Measurements from ENCODE around the gene ARHGEF1. TPM values are rescaled to one million over a fixed set of nuclear protein-coding genes. Genes with fewer than 3 reads are reported as not detected.
A peak's percentile ranks its signal among the peaks of the same experiment; 100 is the strongest.
"Not testable (repeated sequence)": the region's sequence is repeated elsewhere in the genome, so short reads cannot be mapped to it uniquely, and the experiment has no call there.

ARHGEF1 gene
- total RNA-seq, 1 donor from 2014 or later = 69.9 TPM

GRCh38 chr19:41937525-41938468 is 54.8 kb downstream of the ARHGEF1 start:
- H3K36me3 Mint-ChIP-seq (ENCODE audit: low read depth) = no peaks in the 10 kb centered on the region
- H3K27me3 Mint-ChIP-seq (ENCODE audit: low read depth) = peaks cover 65% of the 10 kb centered on the region
- no peak overlapping the region for H3K27ac Mint-ChIP-seq (ENCODE audit: unreplicated experiment)

DNA sequence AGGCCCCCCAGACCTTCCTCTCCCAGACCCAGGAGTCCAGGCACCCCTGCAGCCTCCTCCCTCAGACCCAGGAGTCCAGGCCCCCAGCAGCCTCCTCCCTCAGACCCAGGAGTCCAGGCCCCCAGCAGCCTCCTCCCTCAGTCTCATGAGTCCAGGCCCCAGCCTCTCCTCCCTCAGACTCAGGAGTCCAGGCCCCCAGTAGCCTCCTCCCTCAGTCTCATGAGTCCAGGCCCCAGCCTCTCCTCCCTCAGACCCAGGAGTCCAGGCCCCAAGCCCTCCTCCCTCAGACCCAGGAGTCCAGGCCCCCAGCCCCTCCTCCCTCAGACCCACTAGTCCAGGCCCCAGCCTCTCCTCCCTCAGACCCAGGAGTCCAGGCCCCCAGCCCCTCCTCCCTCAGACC is 56.2 kb downstream of the ARHGEF1 start:
- not testable (repeated sequence) for H3K36me3 Mint-ChIP-seq (ENCODE audit: low read depth); DNase-seq (ENCODE audit: low read depth, low spot score); H3K4me3 Mint-ChIP-seq; H3K9me3 Mint-ChIP-seq; H3K27ac Mint-ChIP-seq (ENCODE audit: unreplicated experiment)
- Mint-ChIP-seq H3K27me3 (ENCODE audit: low read depth) (peaks cover 52% of the 10 kb centered on the region), H3K4me1 (peaks cover 19% of the 10 kb centered on the region)

More at GRCh38 chr19:41937525-41938468, 54.8 kb downstream of the ARHGEF1 start:
- peak overlapping the region; percentile 17 for H3K4me3 Mint-ChIP-seq
- H3K4me1 Mint-ChIP-seq = peaks cover 19% of the 10 kb centered on the region
- DNase-seq (ENCODE audit: low read depth, low spot score) = no peak
- no peak for TF ChIP-seq CTCF (conservative IDR thresholded peaks at IDR 0.05)
- H3K9me3 Mint-ChIP-seq = peaks cover 1% of the 10 kb centered on the region

- H3K36me3 Mint-ChIP-seq (ENCODE audit: low read depth) = no peaks in the 10 kb centered on the region
These were observed 57.1 kb downstream of the ARHGEF1 start for GRCh38 chr19:41939861-41940730.

GRCh38 chr19:41940731-41941409 is 57.9 kb downstream of the ARHGEF1 start:
- no peak for TF ChIP-seq CTCF (conservative IDR thresholded peaks at IDR 0.05)
- Mint-ChIP-seq H3K36me3 (ENCODE audit: low read depth) (no peaks in the 10 kb centered on the region), H3K27ac (ENCODE audit: unreplicated experiment) (no peak overlapping the region), H3K4me1 (peaks cover 11% of the 10 kb centered on the region), H3K4me3 (peak overlapping the region; percentile 89), H3K27me3 (ENCODE audit: low read depth) (peaks cover 40% of the 10 kb centered on the region), H3K9me3 (peaks cover 2% of the 10 kb centered on the region)
- DNase-seq (ENCODE audit: low read depth, low spot score) = no peak

More at GRCh38 chr19:41939861-41940730, 57.1 kb downstream of the ARHGEF1 start:
- no peak for TF ChIP-seq CTCF (conservative IDR thresholded peaks at IDR 0.05)
- Mint-ChIP-seq H3K4me3 (peak overlapping the region; percentile 89), H3K9me3 (peaks cover 2% of the 10 kb centered on the region), H3K27ac (ENCODE audit: unreplicated experiment) (no peak overlapping the region), H3K27me3 (ENCODE audit: low read depth) (peaks cover 45% of the 10 kb centered on the region), H3K4me1 (peaks cover 14% of the 10 kb centered on the region)
- peak; percentile 49 for DNase-seq (ENCODE audit: low read depth, low spot score)

- peaks cover 33% of the 10 kb centered on the region for H3K27me3 Mint-ChIP-seq (ENCODE audit: low read depth)
- no peak overlapping the region for H3K27ac Mint-ChIP-seq (ENCODE audit: unreplicated experiment)
- H3K4me3 Mint-ChIP-seq = peak overlapping the region; percentile 75
- no peak for TF ChIP-seq CTCF (conservative IDR thresholded peaks at IDR 0.05)
- peaks cover 11% of the 10 kb centered on the region for H3K4me1 Mint-ChIP-seq
- H3K36me3 Mint-ChIP-seq (ENCODE audit: low read depth) = no peaks in the 10 kb centered on the region
- H3K9me3 Mint-ChIP-seq = peaks cover 2% of the 10 kb centered on the region
- DNase-seq (ENCODE audit: low read depth, low spot score) = no peak
These were observed 58.6 kb downstream of the ARHGEF1 start for GRCh38 chr19:41941410-41942202.
